Natural killer cell (primary cell): ENCODE results near the gene HNRNPF. TPM values are rescaled to one million over a fixed set of nuclear protein-coding genes. Genes with fewer than 3 reads are reported as not detected.

Experiments used
- ATAC-seq, 3 donors: fragments of 150-1000 bp in 2 of 3; fragments of 200-7000 bp in 1 of 3; cut with Tn5 transposase; 1 replicate in 1 of 3; 2 replicates in 2 of 3; pipeline ENCODE4 v1.10.0; 2021; ENCODE audit warnings: mild to moderate bottlenecking in 2 of 3, moderate library complexity in 2 of 3
- DNase-seq, 2 donors: peaks; one replicate each; pipeline versions ENCODE4 v3.0.0 to v3.0.0-alpha.2; 2013 to 2021; ENCODE audit warnings: mixed read lengths in 1 of 2
- H3K27ac ChIP-seq: one replicate; pipeline ENCODE4 v1.5.1; 2013; ENCODE audit warnings: mild to moderate bottlenecking, low read length
- H3K27me3 ChIP-seq: one replicate; pipeline ENCODE4 v1.6.1; 2013; ENCODE audit warnings: low read length; ENCODE audit not compliant: control insufficient read depth, insufficient read depth
- H3K36me3 ChIP-seq: one replicate; pipeline ENCODE4 v1.6.1; 2013; ENCODE audit warnings: low read length; ENCODE audit not compliant: control insufficient read depth, insufficient read depth
- H3K4me1 ChIP-seq: one replicate; pipeline ENCODE4 v1.6.1; 2013; ENCODE audit warnings: low read length; ENCODE audit not compliant: control insufficient read depth, insufficient read depth
- H3K4me3 ChIP-seq: one replicate; pipeline ENCODE4 v1.5.1; 2013; ENCODE audit warnings: low read length
- H3K9me3 ChIP-seq: one replicate; pipeline ENCODE4 v1.6.1; 2013; ENCODE audit warnings: low read length; ENCODE audit not compliant: control insufficient read depth, insufficient read depth
- H3K27ac Mint-ChIP-seq, 2 donors: one replicate each; pipeline ENCODE4 v1.8.0; 2022; ENCODE audit warnings: mild to moderate bottlenecking in 2 of 2, mixed read lengths in 2 of 2, moderate library complexity in 1 of 2
- H3K27me3 Mint-ChIP-seq, 2 donors: one replicate each; pipeline ENCODE4 v1.8.0; 2022; ENCODE audit warnings: low read depth in 2 of 2, mixed read lengths in 2 of 2
- H3K36me3 Mint-ChIP-seq: one replicate; pipeline ENCODE4 v1.8.0; 2022; ENCODE audit warnings: mixed read lengths
- H3K4me1 Mint-ChIP-seq, 2 donors: one replicate each; pipeline ENCODE4 v1.8.0; 2022; ENCODE audit warnings: mixed read lengths in 2 of 2
- H3K4me3 Mint-ChIP-seq: one replicate; pipeline ENCODE4 v1.8.0; 2022; ENCODE audit warnings: mild to moderate bottlenecking, moderate library complexity, mixed read lengths
- H3K9me3 Mint-ChIP-seq, 2 donors: one replicate each; pipeline ENCODE4 v1.8.0; 2022; ENCODE audit warnings: mixed read lengths in 2 of 2
- WGBS: methylation state at CpG from one replicate; pipeline ENCODE4 v1.1.7; 2013; ENCODE audit warnings: missing lambda C conversion rate; ENCODE audit not compliant: insufficient coverage; 5-methylcytosine and 5-hydroxymethylcytosine counted together
- intact Hi-C: fragments of 100-400 bp; cut with micrococcal nuclease; formaldehyde crosslinking; loops from one replicate; pipeline ENCODE4 v1.14.2; 2022
- total RNA-seq, 4 donors: library from RNA; stranded (reverse); fragments of 120-200 nt in 1 of 4; gene quantifications; one replicate each; pipeline versions ENCODE4 v1.2.3 to v1.2.4, GENCODE V29; 2013 to 2022
- TF ChIP-seq, protein P1 (sequence below): fragments of 200-600 bp; IDR thresholded peaks from one replicate; pipeline ENCODE4 v1.8.0; 2022; ENCODE audit warnings: antibody characterized with exemption

The HNRNPF gene
- total RNA-seq, 3 donors from 2014 or later (not counting 1 experiment from before 2014, with no cell fraction given), result 122 to 160 (median 125) TPM

DNA sequence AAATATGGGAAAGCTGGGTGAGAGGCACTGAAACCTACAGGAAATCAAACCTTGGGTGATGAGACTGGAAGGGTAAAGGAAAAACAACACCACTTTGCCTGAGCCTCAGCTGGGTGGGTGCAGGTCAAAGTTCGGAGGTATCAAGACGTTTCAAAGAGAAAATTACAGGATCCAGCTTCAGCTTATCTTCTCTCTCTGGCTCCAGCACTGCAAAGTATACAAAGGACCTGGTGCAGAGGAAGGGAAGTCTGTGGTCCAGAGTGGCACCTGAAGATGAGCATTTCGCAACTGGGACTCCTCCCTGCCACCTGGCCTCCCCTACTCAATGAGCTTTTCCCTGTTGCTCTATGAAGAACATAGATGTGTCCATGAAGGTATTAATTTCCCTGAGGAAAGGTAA, 44.0 kb downstream of the HNRNPF start:
- H3K9me3 ChIP-seq, result no peaks in the 10 kb centered on the region
- ATAC-seq (no peak), DNase-seq (no peak)
- Mint-ChIP-seq H3K27ac (peak overlapping the region in 1 of 2 donors; percentile 40), H3K27me3 (no peaks in the 10 kb centered on the region), H3K36me3 (no peaks in the 10 kb centered on the region), H3K4me3 (no peak overlapping the region), H3K4me1 (peaks cover 19 to 24% of the 10 kb centered on the region in 2 donors), H3K9me3 (no peaks in the 10 kb centered on the region)
- no peaks in the 10 kb centered on the region for H3K27me3 ChIP-seq
- no peaks in the 10 kb centered on the region for H3K36me3 ChIP-seq
- H3K4me3 ChIP-seq, result no peak overlapping the region
- TF ChIP-seq, protein P1, sequence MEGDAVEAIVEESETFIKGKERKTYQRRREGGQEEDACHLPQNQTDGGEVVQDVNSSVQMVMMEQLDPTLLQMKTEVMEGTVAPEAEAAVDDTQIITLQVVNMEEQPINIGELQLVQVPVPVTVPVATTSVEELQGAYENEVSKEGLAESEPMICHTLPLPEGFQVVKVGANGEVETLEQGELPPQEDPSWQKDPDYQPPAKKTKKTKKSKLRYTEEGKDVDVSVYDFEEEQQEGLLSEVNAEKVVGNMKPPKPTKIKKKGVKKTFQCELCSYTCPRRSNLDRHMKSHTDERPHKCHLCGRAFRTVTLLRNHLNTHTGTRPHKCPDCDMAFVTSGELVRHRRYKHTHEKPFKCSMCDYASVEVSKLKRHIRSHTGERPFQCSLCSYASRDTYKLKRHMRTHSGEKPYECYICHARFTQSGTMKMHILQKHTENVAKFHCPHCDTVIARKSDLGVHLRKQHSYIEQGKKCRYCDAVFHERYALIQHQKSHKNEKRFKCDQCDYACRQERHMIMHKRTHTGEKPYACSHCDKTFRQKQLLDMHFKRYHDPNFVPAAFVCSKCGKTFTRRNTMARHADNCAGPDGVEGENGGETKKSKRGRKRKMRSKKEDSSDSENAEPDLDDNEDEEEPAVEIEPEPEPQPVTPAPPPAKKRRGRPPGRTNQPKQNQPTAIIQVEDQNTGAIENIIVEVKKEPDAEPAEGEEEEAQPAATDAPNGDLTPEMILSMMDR, result no peak
- intact Hi-C loops, result no loop called here
- peaks cover 21% of the 10 kb centered on the region for H3K4me1 ChIP-seq
- no peak overlapping the region for H3K27ac ChIP-seq
- WGBS, result 49% methylated on average over 2 of the region's 3 CpGs

DNA sequence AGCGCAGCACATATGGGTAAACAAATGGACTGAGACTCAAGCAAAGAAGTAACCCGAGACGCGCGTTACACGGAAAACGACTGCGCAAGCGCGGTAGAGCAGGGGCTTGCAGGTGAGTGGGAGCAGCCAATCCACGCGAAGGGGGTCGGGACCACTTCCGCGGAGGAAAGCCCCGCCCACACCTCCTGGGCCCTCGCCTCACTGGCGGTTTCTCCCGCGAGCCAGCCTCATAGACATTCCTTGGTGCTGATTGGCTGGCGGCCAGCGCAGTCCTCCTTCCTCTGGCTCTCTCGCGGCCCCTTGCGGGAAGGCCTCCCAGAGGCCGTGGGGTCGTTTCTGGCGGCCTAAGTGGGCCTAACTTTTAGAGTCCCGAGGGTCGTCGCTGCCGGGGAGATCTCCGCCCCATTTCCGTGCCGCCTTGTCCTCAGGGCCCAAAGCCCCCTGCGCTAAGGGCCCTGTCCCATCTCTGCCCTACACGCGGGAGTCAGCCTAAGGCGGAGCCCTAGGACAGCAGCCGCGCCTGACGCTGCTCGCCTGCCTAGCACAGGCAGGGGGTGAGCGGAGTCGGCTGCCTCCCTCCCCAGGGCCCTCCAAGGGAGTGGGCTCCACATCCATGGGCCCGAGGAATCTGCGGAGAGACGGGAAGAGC, 46.7 kb downstream of the HNRNPF start:
- peaks cover 19 to 26% of the 10 kb centered on the region in 2 donors for H3K4me1 Mint-ChIP-seq
- 9% methylated on average over 48 of the region's 48 CpGs for WGBS

DNA sequence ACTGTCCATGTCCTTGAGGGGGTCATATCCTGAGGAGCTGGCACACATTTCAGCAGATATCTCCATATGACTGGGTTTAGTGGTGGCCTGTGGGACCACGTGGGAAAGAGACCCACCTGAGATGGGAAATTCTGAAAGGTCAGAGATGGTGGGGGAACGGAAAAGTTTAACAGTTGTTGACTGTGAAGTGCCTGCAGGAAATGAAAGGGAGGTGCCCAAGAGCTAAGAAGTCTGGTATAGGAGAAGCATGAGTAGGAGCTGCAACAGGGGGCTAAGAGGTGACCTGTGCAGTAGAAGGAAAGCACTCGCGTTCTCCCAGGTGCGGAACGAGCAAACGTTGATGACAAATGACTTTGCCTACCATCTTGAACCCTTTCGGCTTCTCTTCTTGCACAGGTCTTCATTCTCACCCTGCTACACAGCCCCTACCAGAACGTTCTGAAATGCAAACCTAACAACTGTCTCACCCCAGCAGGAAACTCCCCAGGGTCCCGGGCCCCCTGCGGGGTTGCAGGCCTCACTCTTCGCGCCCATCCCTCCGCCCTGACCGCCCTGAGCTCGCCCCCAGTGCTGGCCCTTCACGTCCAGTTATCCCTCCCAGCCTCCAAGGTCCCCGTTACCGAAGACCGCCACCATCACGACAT, 47.3 kb downstream of the HNRNPF start:
- H3K4me3 ChIP-seq, result peak overlapping the region; percentile 99
- peak overlapping the region; percentile 92 for H3K27ac ChIP-seq
- Mint-ChIP-seq H3K27me3 (no peaks in the 10 kb centered on the region), H3K4me1 (peaks cover 19 to 26% of the 10 kb centered on the region in 2 donors), H3K4me3 (peak overlapping the region; percentile 82), H3K27ac (peak overlapping the region; percentile 84 to 89), H3K9me3 (no peaks in the 10 kb centered on the region), H3K36me3 (no peaks in the 10 kb centered on the region)
- no peaks in the 10 kb centered on the region for H3K9me3 ChIP-seq
- DNase-seq, result peak in 1 of 2 donors; percentile 55
- intact Hi-C loops, result no loop called here
- peaks cover 21% of the 10 kb centered on the region for H3K4me1 ChIP-seq
- no peaks in the 10 kb centered on the region for H3K27me3 ChIP-seq
- peak in 2 of 3 donors; percentile 16 to 20 for ATAC-seq
- H3K36me3 ChIP-seq, result no peaks in the 10 kb centered on the region
- TF ChIP-seq, protein P1, result no peak
- 14% methylated on average over 21 of the region's 21 CpGs for WGBS

More for the DNA sequence above, 46.7 kb downstream of the HNRNPF start:
- no peaks in the 10 kb centered on the region for H3K36me3 ChIP-seq
- TF ChIP-seq, protein P1, result no peak
- Mint-ChIP-seq H3K27ac (peak overlapping the region; percentile 84 to 89), H3K36me3 (no peaks in the 10 kb centered on the region), H3K27me3 (no peaks in the 10 kb centered on the region), H3K9me3 (no peaks in the 10 kb centered on the region), H3K4me3 (peak overlapping the region; percentile 82)
- peak overlapping the region; percentile 99 for H3K4me3 ChIP-seq
- H3K27ac ChIP-seq, result peak overlapping the region; percentile 92
- DNase-seq (peak; percentile 83 to 99), ATAC-seq (peak; percentile 91 to 96 (median 94))
- H3K4me1 ChIP-seq, result peaks cover 21% of the 10 kb centered on the region
- intact Hi-C loops, result no loop called here
- H3K27me3 ChIP-seq, result no peaks in the 10 kb centered on the region
- H3K9me3 ChIP-seq, result no peaks in the 10 kb centered on the region
